Superior temporal gyrus (tissue), 1 donor: ENCODE results near the gene C12orf56.

Experiments
- DNase-seq: peaks from one replicate; pipeline ENCODE4 v3.0.0-alpha.2; 2016; ENCODE audit errors: extremely low spot score

The C12orf56 gene, protein sequence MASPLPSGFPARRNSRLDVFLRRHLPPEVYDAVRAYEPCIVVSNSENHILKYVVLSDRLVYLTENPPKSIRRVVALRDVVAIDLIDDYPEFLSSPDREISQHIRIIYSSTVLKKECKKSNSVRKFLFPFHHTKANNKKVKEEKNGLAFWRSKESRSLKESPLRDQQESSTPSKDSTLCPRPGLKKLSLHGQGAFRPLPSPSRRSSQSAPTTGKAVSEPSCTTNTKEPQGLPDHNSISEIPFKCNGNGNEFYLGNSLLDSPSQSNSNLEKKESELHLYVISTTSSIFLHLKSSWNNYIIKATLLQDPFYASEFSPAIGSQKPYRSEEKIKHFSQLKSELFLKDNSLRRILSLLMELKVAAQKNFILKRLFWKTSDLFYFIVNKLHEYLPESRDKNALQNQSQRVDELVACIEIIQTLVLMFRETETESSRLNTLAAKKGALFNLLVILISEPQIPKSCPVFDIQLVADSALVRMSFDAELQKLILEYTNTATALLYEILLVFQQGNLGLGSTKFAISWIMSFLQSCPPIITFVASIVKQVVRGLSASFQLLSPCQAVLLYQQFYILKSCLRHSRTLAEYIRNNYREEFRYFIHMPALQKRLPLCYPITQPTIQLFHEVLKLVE

DNA sequence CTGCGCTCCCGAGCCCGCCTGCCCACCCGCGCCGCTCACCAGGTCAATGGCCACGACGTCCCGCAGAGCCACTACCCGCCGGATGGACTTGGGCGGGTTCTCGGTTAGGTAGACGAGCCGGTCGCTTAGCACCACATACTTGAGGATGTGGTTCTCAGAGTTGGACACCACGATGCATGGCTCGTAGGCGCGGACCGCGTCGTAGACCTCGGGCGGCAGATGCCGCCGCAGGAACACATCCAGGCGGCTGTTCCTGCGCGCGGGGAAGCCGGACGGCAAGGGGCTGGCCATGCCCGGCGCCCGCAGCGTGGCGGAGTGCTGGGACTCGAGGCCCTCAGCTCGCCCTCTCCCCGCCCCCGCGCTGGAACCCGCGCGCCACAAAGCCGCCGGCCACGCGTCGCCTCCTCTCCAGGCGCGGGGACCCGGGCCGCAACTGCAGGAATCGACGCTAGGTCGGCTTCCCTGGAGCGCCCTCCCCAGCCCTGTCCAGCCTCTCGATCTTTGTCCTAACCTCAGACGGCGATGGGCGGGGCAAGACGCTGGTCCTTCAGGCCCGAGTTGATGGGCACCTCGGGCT lies at the start of gene C12orf56:
Gene C12orf56, minus strand, starts transcription at position 484 of the 577 bp plus-strand sequence. Its CDS starts 193 bp downstream, at position 291.
- DNase-seq, result no peak

DNA sequence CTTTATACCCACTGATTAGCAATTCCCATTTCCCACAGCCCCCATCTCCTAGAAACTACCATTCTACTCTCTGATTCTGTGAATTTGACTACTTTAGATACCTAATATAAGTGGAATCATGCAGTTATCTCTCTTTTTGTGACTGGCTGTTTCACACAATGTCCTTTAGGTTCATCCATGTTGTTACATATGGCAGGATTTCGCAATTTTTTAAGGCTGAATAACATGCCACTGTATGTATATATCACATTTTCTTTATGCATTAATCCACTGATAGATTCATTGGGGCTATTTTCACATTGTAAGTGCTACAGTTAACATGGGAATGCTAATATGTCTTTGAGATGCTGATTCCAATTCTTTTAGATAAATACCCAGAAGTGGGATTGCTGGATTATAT lies 49.5 kb upstream of the C12orf56 start:
- no peak for DNase-seq

DNA sequence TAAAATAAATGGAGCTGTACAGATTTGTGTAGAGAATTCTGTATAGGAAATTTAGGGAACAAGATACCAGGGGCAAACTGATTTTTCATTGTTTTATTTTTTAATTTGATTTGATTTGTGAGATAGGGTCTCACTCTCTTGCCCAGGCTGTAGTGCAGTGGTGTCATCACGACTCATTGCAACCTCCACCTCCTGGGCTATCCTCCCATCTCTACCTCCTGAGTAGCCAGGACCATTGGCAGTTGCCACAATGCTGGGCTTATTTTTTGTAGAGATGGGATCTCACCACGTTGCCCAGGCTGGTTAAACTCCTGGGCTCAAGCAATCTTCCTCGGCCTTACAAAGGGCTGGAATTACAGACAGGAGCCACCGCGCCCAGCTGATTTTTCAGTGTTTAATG lies 43.4 kb upstream of the C12orf56 start:
- no peak for DNase-seq

DNA sequence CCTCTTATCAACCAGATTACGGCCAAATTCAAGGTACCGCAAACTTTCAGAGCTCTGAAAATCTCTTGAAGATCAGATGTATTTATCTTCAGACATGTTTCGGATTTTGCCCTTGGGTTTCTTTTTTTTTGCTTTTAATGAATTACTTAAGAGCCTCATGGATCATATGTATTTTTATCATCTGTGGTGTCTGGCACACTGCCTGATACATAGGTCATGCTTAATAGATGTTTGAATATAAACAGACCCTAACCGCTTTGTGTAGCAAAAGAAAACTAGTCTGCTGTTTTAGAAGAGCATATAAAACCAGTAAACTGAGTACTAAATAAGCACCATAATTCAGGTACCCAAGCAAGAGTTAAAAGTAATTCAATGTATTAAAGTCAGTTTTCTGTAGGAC lies 41.2 kb upstream of the C12orf56 start:
- DNase-seq, result no peak

DNA sequence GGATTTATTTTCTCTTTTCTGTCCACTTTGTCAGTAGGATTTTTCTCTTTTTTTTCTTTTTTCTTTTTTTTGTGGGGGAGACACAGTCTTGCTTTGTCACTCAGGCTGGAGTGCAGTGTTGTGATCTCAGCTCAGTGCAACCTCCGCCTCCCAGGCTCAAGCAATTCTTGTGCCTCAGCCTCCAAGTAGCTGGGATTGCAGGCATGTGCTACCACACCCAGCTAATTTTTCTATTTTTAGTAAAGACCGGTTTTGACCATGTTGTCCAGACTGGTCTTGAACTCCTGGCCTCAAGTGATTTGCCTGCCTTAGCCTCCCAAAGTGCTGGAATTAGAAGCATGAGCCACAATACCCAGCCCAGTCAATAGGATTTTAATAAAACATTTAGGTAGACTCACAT lies 40.3 kb upstream of the C12orf56 start:
- DNase-seq, result no peak

DNA sequence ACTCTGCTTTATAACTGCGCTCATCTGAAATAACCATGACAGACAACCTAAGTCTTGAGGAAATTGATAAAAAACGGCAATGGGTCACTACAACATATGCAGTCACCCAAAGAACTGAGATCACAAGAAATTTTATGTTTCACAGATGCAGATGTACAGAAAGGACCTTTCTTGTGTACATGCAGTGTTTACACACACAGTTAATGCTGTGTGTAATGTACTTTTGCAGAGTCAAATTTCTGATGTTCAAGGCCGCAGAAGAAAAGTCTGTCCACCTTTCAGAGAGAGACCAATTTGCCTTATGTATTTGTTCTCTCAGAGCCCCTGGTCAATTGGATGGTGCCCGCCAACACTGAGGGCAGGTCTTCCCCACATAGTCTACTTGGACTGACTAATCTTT lies 38.4 kb upstream of the C12orf56 start:
- no peak for DNase-seq

DNA sequence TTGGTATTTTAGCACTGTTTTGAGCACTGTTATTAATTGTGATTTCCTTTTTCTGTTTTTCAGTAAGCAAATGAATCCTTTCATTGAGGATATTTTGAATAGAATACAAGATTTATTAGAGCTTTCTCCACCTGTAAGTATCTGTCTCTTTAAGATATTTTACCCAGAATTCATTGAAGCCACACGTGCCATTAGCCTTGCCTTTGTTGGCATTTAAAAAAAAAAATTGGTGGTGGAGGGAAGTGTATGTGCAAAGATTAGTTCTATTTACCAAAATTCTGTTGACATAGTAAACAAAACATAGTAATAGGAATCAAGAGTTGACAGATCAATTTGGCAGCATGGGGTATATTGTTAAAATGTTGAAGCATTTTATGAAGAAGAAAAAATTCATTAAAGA lies 37.4 kb upstream of the C12orf56 start:
- no peak for DNase-seq

DNA sequence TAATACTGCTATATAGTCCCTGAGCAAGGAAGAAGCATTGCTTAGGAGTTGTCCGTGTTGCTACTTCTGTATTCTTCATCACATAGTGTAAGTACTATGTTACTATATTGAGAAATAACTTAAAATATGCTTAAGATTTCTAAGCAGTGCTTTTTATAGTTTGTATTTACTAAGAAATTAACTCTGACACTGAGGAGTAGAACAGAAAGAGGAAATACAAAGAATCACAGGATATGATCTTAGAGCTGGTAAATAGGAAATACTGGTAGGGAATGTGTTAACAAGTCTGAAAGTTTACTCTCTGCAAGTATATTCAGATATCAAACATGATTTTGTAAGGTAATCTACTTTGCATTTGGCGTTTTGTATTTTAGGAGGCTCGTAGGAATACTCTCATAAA lies 29.1 kb upstream of the C12orf56 start:
- no peak for DNase-seq

DNA sequence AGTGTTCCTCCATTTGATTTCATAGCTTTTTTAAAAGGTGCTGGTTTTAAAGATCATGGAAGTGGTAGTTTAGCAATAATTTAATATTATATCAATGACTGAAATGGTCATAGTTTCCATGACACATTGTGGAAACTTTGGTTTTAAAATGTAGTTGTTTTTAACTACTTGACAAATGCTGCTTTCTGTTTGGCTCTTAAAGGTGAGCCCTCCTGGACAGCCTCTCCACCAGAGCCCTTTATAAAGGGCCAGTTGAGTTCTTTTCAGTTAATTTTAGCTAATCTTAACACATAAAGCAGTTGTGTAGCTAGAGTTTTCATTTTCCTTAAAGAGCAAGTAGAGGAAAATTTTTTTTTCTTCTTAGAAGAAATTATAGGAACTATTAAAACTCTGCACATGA lies 27.7 kb upstream of the C12orf56 start:
- no peak for DNase-seq

DNA sequence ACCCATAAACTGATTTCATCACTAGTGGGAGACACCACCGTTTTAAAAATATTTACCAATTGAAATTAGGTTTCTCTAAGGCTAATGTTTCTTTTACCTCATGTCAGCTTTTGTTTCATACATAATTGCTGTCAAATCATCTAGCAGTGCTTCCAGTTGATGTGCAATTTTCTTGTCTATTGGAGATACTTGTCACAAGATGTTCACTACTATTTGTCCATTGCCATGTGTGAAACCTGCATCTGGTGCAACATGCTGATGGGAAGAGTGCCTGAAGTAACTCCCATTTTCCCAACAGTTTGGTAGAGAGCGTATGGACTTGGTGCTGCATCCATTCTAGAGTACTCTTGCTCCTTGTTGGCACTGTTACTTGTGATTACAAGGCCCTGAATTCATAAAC lies 23.3 kb upstream of the C12orf56 start:
- no peak for DNase-seq

DNA sequence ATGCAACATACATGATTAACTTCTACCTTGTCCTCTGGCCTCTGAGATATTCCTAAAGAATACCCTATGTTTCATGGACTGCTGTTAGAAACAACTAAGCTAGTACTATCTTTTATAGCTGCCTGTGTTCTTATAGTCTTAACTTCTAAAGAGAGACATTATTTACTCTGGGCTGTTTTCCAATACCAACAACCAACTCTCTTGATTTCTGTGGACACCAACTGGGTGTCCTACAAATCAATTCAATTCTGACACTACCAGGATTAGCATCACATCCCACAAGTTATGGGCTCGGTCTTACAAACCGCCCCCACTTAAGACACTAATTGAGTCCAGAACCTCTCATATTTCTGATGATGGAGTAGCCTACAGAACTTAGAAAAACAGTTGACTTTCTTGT lies 21.9 kb upstream of the C12orf56 start:
- no peak for DNase-seq

DNA sequence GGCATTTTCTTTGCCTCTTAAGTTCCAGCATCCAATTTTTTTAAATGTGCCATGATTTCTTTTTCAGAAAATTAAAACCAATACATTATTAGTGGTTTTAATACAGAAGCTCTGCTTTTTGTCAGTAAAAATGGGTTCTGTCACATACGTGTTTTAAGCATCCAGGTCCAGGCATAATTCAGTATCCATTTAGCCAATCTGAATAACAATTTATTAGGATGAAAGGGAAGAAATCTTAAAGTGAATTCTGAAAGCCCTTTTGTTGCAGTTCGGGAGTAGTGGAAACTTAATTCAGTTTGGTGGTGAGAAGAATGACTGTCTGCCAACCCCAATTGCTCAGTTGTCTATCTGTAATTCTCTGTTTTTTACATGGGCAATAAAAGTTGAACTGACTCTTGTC lies 20.9 kb upstream of the C12orf56 start:
- DNase-seq, result no peak

DNA sequence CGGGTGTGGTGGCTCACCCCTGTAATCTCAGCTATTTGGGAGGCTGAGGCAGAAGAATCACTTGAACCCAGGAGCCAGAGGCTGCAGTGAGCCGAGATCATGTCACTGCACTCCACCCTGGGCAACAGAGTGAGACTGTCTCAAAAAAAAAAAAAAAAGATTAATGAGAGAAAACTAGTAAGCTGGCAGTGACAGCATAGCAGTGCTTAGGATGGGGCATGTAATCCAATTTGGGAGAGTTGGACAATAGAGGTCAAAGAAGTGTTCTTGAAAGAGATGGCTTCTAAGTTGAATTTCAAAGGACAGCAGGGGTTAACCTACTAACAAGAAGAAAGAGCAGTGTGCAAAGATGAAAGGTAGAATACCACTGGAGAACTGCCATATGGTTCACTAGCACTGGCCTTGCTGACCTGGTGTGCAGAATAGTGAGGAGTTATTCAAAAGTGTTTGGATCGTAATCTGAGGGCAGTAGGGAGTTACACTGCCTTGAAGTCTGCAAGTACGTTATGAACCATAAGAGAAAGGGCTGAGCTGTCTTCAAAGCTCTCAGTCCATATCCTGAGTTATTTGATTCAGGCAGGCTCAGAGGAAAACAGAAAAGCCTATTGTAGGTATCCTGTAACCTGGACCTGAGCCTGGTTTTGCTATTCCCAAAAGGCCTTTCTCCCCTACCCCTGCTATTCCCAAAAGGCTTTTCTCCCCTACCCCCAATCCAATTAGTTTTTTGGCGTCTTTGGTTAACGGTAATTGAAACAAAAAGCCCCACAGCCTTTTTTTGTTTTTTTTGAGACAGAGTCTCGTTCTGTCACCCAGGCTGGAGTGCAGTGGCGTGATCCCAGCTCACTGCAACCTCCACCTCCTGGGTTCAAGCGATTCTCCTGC lies 17.0 kb upstream of the C12orf56 start:
- DNase-seq, result no peak

DNA sequence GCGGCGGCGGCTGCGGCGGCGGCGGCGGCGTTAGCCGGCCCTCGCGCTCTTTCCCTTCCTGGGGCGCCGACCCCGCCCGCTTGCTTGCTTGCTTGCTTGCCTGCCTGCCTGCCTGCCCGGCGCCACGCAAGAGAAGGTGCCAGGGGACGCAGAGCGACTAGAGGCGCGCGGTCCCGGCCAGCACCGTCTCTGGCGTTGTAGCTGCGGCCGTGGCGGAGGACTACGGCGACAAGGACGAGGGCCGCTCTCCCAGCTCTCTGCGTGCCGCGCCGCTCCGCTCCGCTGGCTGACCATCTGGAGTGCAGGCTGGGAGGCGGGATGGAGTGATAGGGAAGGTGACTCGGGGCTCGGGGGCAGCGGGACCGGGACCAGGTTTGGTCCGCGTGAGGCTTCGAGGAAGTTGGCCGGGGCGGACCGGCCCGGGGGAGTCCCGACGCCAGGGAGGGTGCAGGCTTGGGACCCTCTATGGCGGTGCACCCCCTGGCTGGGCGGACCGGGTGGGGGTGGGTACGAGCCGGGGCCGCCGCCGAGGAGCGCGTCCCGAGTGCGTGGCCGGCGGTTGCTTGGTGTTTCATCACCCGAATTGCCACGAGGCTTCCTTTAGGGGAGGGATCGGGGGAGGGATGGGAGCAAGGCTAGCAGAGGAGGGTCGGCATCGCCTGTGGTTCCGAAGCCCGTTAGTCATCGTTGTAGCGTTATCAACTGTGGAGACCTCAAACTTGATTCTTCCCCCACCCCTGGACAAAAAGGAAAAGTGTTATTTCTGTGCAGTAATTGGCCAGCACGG lies 14.1 kb upstream of the C12orf56 start:
- peak; percentile 31 for DNase-seq

DNA sequence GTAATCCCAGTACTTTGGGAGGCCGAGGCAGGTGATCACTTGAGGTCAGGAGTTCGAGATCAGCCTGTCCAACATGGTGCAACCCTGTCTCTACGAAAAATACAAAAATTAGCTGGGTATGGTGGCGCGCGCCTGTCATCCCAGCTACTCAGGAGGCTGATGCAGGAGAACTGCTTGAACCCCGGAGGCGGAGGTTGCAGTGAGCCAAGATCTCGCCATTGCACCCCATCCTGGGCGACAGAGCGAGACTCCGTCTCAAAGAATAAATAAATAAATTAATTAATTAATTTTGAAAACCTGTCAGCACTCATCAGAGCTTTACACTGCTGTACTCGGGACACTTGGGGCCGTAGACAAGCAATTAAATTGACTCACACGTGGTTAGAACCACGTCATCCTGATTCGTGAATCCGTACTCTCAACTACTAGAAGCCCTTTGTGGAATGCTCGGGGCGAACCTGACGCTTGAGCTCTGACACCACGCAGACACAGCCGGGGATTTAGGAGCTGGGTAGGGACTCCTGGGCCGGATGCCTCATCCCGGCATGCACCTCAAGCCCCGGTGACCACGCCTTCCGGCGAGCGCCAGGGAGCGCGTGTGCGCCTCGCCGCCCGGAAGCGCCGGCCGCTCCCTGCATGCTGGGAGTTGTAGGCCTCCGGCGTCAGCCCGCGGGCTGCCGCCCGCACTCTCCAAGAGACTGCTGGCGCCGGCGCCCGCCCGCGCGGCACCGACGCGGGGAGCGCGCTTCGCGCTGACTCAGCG lies 13.3 kb upstream of the C12orf56 start, which contains the start of gene XPOT:
Gene XPOT, plus strand, starts transcription at position 686 of the 763 bp plus-strand sequence. CDS start 5,644 bp downstream, outside the sequence.
- peak; percentile 93 for DNase-seq

DNA sequence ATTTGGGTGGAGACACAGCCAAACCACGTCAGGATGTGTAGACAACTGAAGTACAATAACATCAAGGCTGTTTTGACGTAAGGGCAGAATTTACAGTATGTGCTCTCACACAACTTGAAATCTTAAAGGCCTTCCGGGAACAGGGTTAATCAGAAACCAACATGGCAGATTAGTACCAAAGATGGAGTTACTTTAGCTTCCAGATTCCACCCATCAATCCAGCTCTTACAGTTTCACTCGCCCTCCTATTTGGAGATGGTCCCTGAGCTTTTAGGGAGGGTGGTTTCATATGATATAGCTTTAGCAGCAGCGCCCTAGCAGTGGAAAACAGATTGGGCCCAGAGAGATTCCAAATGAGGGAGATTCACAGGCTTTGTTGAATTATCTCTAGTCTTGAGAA lies 11.6 kb upstream of the C12orf56 start:
- DNase-seq, result no peak

DNA sequence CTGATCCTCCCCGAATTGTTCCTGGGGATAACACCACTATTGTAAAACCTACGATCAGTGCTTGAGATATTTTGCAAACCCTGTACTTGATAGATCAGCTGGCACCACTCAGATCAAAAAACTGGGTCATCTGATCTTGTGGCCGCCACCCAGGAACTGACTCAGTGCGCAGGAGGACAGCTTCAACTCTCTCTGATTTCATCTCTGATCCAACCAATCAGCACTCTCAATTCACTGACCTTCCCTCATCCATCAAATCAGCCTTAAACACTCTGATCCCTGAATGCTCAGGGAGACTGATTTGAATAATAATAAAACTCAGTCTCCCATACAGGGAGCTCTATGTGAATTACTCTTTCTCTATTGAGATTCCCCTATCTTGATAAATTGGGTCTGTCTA lies 9.5 kb upstream of the C12orf56 start:
- DNase-seq, result peak; percentile 65

DNA sequence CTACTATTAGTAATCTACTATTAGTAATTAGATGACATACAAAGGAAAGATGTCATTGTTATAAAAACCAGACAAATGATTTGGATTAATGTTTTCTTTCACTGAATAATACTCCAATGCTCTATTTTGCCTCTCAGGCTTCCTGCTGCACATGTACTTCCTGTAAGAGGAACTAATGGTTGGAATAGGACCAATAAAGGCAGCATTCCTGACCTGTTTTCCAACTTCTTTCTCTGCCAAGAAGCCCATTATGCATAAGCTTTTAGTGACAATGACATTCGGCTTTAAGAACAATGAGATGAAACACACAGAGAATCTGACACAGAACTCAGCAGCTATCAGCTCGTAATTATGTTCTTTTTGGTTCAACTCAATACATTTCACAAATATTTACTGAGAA lies 5.2 kb upstream of the C12orf56 start:
- no peak for DNase-seq

DNA sequence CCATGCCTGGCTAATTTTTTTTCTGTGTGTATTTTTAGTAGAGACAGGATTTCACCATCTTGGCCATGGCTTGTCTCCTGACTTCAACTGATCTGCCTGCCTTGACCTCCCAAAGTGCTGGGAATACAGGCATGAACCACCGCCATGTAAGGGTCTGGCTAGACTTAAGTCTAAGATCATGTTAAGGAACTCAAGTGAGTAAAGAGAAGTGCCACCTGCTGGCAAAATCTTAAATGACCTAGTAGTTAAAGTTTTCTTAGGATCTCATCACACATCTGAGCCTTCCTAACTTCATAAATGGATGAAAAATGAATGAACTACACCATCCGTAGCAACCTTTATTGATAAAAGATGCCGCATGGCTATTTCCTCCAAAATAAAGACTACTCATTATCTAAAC lies 1.7 kb upstream of the C12orf56 start:
- DNase-seq, result peak; percentile 51

DNA sequence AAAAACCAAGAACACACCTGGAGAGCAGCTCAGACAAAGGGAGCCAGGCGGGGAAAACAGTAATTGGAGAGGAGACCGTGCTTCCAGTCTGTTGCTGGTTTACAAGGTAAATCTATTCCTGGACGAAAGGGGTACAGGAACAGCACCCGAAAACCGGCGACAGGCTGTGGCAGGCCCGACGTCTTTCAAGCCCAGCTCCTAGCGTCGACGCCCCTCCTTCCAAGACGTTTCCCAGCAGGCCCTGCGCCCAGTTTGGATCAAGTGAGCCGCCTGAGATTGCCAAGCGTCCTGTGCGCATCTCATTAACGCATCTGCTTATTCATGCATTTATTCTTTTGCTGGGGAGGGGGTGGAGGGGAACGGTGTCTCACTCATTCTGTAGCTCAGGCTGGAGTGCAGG lies 1.4 kb downstream of the C12orf56 start:
- DNase-seq, result no peak
